ENCODE data around the gene SEMA6D.

The SEMA6D gene, protein sequence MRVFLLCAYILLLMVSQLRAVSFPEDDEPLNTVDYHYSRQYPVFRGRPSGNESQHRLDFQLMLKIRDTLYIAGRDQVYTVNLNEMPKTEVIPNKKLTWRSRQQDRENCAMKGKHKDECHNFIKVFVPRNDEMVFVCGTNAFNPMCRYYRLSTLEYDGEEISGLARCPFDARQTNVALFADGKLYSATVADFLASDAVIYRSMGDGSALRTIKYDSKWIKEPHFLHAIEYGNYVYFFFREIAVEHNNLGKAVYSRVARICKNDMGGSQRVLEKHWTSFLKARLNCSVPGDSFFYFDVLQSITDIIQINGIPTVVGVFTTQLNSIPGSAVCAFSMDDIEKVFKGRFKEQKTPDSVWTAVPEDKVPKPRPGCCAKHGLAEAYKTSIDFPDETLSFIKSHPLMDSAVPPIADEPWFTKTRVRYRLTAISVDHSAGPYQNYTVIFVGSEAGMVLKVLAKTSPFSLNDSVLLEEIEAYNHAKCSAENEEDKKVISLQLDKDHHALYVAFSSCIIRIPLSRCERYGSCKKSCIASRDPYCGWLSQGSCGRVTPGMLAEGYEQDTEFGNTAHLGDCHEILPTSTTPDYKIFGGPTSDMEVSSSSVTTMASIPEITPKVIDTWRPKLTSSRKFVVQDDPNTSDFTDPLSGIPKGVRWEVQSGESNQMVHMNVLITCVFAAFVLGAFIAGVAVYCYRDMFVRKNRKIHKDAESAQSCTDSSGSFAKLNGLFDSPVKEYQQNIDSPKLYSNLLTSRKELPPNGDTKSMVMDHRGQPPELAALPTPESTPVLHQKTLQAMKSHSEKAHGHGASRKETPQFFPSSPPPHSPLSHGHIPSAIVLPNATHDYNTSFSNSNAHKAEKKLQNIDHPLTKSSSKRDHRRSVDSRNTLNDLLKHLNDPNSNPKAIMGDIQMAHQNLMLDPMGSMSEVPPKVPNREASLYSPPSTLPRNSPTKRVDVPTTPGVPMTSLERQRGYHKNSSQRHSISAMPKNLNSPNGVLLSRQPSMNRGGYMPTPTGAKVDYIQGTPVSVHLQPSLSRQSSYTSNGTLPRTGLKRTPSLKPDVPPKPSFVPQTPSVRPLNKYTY

DNA sequence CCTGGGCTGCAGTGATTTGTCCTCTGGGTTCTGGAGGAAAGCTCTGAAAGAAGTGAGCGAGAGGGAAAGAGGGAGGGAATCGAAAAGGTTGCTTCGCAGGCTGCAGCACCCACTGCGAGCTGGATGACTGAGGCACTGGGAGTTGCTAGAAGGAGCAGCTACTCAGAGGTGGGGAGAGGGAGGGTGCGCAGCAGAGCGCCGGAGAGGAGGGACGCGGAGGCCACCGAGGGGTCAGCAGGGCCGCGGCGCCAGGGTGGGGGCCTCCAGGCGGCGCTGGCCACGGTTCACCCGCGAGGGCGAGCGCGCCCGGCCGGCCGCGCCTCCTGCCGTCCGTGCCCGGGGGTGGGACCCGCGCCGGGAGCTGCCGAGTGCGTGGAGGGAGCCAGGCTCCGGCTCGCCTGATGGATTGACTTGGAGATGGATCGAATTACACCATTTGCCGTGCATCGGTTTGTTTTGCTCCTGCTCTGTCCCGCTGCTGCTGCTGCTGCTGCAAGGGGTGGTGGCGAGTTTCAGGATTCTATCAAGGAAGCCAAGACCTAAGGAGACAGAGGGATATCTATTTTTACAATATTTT lies at the start of gene SEMA6D:
Gene SEMA6D (plus strand): TSS at position 470 of the 577 bp plus-strand sequence. CDS start 42,294 bp downstream, outside the sequence.
- peak; percentile 86 for DNase-seq (ENCODE audit: low read depth)

DNA sequence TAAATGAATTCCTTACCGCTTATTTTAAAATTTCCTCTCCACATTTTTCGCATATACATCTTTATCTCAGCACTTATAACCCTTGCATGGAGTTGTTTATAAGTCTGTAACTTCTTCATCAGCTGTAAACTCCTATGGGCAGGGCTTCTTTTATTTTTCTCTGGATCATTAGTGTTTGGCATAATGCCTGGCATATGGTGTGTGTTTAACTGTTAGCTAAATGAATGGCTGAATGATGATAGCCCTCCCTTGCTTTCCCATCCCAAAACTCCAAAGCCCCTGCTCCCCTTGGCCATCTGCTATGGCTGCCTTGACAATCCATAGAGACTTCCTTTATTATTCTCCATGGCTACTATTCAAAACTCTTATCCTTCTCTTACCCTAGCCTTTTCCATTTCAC lies 48.1 kb upstream of the SEMA6D start:
- no peak for DNase-seq (ENCODE audit: low read depth)

DNA sequence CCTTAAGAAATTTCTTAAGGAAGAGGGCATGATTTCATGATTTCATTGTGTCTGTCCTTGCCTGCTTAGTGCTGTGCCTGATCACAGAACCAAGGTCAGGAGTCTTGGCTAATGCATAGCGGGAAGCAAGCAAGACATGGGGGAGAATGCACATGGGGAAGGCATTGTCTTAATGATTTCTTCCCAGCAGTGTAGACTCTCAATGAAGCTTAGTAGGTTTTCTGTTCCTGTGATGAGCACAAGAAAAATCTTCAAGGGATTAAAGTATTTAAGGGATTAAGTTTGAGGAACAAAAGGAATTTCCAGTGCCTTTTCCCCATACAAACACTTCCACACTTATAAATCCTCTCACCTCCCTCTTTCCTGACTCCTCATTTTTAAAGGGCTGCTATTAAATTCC lies 46.9 kb upstream of the SEMA6D start:
- DNase-seq (ENCODE audit: low read depth), result no peak

DNA sequence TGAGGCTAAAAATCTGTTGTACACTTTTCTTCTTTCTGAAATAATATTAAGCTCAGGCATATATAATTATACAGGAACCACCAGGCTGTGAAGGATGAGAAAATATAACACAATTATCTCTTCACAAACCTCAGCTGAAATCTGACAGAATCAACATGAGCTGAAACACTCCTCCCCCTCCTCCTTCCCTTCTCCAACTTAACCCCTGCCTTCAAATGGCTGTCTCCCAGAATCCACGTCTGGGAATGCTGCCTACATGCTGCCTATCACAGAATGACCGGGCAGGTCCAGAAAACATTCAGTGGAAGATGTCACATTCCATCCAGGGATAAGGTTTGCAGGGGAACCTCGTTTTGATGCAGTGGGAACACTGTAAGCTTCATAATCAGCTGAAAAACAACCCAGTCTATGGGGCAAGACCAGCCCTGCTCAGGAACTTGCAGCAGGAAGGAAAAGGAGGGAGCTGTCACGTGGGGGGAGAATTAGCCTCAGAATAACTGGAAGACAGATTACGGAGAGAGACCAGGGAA lies 44.0 kb upstream of the SEMA6D start:
- DNase-seq (ENCODE audit: low read depth), result peak; percentile 7

DNA sequence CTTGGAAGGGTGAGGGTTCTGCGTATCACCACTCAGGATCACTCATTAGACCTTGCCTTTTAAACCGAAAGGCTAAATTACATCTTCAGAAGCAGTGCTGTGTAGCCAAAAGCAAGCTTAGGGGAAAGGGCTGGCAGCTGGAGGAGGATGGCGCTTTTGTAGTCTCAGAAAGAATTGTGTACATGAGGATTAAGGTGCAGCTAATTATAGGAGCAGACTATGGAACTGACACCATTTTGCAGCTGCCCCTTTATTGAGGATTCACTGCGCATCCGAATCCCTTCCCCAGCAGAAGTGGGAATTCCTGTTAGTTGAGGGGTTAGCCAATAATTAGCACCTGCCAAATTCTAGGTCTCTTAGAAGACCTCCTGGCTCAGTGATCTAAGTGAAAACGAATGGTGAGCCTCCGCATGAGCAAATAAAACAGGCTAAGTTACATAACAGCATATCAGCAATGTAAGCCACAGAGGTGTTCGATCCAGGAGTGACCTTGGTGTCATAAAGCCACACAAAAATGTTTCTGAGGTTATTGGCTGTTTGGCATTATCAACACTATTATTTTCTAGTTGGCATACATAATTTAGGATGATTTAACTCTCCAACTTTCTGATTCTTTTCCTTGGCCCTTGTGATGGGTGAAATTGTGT lies 42.6 kb upstream of the SEMA6D start:
- no peak for DNase-seq (ENCODE audit: low read depth)

DNA sequence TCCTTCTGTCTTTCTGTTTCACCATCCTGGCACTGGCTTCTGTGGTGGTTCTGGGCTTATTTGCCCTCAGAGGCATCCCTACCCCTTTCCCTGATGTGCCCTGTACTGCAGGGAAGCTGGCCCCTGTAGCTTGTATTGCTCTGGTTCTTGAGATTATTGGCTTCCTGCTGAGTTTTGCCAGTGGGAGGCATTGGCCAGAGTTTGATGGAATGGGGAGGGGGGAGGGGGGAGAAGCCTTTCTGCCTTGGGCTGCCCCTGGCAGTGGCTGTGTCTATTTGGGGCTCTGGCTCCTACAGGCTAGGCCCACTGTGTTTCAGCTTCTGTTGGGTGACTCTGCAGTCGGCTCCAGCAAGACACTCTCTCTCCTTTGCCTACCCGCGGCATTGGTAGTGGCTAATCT lies 41.6 kb upstream of the SEMA6D start:
- no peak for DNase-seq (ENCODE audit: low read depth)

DNA sequence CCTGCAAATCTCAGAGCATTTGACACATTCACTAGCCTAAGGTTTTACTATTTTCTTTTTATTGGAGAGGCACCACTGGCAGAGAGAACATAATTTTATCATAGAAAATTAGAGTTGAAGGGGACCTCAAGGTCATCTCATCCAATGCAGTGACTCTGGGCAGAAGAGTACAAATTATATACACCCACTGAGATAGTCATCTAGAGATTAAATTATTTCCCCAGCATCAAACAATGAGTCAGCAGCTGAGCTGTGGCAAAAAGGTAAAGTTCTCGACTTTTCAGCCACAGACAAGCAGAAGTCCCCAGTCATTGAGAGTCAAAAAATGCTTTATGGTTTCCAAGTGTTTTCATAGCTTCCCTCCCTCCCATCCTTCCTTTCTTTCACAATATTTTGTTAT lies 39.3 kb upstream of the SEMA6D start:
- no peak for DNase-seq (ENCODE audit: low read depth)

DNA sequence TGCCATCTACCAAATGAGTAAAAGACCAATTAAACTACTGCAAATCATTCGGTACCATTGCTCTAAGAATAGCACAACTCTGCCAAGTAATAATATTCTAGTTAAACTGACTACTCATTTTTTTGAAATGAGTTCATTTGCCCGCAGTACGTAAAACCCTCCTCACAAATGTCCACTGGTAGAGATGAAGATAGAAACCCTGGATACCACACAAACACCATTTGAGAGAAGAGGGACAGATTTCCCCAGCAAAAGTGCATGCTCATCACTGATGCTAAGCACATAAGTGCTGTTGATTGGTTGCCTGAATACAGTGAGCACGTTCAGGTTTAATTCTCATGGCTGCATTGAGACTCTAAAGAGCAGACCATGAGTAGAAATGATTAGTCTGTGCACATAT lies 34.6 kb upstream of the SEMA6D start:
- no peak for DNase-seq (ENCODE audit: low read depth)

DNA sequence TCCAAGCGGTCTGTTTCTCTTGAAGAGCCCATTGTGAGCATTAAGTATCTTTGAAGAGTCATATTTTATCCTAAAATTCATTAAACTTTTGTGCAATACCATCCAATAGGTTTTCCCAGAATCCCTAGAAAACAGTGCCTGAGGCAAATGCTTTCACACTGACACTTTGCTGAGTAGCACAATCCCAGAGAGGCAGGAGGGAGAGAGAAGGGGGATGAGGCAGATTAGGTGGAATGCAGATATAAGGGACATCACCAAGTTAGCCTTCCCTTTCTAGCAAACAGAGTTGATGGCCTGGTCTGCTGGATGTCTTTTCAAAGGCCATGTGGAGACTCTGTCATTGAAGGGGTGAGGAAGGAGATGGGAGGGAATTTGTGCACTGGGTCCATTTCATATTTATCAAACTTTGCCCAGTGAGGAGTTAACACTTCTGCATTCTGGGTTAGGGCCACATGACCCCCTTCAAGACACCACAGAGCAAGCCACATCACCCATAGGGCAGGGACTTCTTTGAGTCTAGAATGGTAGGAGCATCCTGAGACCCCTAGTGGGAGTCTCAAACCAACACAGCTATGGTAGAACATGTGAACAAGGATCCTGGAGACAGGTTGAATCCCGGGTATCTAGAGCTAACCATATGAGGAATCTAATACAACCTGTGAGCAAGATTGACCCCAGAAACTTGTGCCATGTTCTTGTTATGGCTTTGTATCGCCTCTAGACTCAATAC lies 32.0 kb upstream of the SEMA6D start:
- DNase-seq (ENCODE audit: low read depth), result peak; percentile 9

DNA sequence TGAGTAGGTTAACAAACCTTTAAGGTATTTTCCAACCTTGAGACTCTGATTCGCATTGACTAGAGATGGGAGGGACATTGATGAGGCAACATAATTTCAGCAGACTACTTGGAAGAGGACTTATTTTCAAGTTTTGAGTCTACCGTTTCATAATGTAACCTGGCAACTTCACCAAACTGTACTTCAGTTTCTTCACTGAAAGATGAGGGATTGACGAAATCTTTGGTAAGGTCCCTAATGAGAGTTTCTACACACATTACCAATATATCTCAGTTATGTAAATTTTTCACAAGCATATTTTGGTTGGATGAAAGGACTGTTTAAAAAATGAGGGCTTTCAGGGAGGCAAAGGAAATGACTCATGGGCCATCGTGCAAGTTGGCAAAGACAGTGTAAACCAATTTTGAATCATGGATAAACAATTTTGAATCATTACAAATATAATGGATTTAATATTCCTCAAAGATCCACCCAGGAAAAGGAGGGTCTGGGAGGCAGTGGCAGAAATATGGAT lies 28.7 kb upstream of the SEMA6D start:
- peak; percentile 92 for DNase-seq (ENCODE audit: low read depth)

DNA sequence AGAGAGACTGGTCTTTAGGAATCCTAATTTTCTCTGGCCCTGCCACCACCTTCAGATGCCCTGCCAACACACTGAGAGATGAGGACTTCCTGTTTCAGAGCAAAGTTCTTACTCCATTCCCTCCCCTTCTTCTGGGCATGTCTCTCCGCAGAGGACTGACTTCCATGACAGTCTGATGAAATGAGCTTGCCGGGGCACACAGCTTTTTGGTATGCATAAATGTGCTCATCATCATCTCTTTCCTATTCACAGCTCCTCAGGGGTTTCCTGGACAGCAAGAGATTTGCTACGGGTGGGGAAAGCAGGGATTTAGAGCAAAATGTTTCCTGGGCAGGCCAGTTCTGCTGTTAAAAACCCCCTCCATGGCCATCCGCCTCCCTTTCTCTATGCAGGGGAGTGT lies 27.6 kb upstream of the SEMA6D start:
- DNase-seq (ENCODE audit: low read depth), result no peak

DNA sequence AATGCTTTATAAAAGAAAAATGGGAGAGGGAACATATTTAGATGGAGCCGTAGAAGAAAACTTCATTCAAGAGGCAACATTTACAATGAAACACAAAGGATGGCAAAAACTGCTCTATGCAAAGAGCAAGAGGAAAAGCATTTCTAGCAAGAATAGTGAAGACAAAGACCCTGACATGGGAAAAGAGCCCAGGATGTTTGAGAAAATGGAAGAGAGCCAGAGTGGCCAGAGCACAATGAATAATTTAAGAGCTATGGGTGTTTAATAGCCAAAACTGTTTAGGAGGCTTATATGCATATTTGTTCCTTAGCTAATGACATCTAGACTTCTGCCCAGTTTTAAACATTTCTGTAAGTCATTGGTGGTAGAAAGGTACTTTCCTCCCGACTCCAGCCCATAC lies 25.4 kb upstream of the SEMA6D start:
- no peak for DNase-seq (ENCODE audit: low read depth)

DNA sequence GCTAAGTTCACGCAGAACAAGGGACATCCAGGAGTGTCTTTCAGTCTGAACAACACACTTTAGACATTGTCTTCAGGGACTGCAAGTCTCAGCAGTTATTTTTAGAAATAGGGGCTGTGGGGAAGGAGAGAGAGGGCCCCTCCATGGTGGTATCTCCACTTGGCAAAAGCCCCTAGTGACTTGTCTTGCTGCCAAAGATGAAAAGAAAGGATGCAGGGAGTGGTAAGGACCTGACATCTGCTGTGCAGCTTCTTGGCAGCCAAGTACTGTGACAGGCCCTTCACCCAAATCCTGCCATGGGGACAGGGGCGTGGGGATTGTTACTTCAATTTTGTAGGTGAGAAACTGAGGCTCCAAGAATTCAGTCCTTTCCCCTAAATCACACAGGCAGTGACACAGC lies 21.0 kb upstream of the SEMA6D start:
- no peak for DNase-seq (ENCODE audit: low read depth)

DNA sequence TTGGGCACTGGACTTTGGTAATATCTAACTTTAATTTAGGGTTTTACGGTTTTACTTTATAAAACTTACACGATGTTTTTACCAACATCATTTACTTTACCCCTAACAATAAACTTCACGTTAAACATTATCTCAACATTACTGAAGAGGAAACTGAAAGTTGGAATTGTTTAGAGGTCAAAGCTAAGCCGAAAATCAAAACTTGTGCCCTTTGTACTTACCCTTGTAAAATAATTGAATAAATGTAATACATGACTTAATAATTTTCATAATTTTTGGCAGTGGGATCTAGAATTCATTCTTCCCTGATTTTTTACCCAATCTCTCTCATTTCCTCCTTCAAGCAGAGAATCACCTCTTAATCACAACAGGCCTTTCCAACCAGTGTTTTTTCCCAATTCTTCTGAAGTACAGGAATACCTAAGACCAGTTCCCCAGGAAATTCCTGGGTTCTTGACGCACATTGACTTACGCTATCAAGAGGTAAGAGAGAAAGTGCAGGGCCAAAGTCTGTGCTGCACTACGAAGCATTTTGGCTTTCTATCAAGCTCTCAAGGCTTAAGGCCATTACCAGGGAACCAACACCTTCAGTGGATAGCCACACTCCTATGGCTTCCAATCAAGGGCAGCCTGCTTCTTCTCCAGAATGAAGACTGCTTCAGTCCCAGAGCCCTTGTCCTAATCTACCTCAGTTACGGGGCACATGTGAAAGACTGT lies 11.9 kb upstream of the SEMA6D start:
- DNase-seq (ENCODE audit: low read depth), result no peak

DNA sequence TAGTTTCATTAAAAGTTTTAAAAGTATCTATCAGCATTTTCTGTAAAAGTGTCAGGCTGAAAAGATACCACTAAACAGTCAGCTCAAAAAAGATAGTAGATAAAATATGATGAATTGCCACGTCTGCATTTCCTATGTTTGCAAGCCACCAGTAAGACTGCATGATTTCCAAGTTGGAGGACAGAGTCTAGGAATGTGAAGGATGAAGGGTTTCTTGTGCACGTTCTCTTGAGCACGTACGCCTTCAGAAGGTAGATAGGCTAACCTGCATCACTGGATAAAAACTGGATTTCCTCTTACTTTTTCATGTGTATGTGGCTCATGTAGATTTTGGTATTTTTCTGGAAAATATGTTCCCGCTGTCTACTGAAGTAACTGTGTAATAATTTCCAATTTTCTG lies 9.9 kb upstream of the SEMA6D start:
- no peak for DNase-seq (ENCODE audit: low read depth)

DNA sequence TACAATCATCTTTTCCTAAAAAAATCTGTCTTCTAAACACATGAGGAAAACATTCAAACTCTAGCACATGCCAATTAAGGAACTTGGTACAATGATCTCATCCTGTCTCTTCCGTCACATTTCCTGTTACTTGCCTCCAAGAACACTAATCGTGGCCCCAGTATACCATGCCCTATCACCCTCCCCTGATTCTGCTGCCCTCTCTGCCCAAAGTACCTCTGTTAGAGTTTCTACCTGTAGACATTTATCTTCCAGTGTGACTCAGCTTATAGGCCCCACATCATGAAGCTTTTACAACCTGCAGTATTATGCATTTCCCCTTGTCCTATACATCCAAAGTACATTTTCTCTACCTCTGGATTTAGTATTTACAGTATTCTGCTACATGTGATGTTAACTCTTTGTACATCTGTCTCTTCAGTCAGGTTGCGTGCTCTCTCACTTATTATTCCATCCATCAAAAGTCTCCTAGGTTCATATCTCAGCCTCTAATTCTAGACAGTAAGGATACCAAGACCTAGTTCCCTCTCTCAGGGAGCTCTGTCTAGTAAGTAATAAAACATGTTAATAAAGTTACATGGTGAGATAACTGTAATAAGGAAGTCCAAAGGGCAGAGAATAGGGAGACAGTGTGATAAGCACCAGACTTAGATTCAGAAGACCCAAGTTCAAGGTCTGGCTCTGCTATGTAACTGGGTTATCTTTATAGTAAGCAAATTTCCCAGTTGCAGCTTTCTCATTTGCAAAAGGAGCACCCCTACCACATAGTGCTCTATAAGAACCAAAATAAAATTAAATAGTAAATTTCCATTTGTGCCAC lies 8.9 kb upstream of the SEMA6D start:
- no peak for DNase-seq (ENCODE audit: low read depth)

DNA sequence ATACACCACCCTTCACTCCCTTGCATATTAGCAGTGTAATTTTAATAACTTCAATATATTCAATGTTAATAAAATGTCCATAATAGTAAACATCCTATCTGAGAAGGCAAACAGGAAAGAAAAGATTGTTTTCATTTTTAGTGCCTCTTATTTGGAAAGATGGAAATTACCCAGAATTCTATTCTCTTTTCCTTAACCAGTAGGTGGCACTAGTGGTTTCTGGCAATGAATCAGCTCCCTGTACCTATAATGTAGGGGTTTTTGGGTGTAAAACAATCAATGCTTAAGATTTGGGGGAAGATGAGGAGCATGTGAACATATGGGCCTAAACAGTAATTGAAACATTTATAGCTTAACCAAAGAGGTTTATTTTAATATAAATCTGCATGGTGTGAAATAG lies 5.7 kb upstream of the SEMA6D start:
- no peak for DNase-seq (ENCODE audit: low read depth)

DNA sequence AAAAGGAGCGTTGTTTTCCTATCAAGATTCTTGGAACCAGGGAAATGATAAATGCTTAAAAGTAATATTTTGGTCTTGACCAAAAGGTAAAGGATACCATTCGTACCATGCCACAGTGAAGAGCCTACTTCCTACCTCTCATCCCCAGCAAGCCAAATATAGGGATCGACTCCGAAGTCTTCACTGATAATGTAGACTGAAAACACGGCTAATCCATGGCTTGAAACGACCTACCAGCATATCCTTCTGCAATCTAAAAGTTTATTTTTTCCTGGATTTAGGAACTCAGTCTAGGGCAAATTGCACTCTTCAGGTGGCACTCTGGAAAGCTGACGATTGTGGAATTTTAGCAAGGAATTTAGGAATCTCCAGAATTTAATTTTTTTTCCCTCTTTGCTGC lies 1.9 kb upstream of the SEMA6D start:
- no peak for DNase-seq (ENCODE audit: low read depth)

DNA sequence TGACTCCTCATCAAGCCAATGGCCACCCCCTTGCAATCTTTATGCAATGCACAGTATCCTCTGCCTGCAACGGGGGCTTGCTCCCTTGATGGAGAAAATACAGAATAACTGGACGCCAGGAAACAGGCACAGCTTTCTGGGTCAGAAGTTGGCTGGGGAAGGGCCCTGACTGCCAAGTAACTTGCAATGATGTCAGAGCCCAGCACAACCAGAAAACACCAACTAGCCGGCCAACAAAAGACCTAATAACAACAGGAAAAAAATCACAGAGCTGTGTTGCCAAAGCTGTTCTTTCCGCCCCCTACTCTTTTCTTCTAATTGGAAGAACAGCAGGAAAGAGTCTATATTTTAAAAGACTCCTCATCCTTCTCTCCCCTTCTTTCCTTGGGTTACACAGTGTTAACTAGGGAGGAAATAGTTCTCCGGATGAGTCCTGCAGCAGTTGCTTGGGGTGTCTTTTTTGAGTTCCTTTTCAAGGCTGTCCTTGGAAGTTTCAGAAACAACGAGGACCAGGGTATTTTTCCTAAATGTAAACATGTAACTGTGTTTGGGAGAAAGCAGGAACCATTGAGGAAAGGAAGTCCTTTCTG lies 1.4 kb upstream of the SEMA6D start:
- DNase-seq (ENCODE audit: low read depth), result peak; percentile 63

All from fibroblast of gingiva (primary cell).